ENCODE data around the gene SQSTM1. TPM values are rescaled to one million over a fixed set of nuclear protein-coding genes. Genes with fewer than 3 reads are reported as not detected.

The SQSTM1 gene
- total RNA-seq, 1 donor from 2014 or later, result 146 TPM

DNA sequence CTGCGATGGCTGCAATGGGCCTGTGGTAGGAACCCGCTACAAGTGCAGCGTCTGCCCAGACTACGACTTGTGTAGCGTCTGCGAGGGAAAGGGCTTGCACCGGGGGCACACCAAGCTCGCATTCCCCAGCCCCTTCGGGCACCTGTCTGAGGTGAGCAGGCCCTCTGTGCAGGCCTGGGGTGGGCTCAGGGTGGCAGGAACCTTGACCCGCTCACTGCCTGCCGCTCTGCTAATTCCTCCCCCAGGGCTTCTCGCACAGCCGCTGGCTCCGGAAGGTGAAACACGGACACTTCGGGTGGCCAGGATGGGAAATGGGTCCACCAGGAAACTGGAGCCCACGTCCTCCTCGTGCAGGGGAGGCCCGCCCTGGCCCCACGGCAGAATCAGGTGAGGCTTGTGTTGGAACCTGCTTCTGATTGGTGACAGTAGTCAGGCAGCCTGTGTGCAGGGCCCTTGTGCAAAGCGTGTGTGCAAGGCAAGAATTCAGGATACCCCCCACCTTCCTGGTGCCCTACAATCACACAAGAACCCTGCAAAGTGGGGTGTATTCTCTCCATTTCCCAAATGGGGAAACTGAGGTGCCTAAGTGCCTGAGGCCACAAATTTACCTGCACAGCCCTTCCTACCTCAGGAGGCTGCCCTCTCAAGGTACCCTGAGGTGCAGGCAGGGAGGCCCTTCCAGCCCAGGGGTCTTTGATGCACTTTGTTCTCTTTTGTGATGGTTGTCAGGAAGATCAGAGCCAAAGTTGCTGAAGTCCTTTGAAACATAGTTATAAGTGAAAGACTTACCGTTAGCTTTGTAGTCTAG is 3.4 kb downstream of the SQSTM1 start:
- no peak for DNase-seq (ENCODE audit: low spot score in 2 of 2, unreplicated experiment in 2 of 2)
- H3K36me3 Mint-ChIP-seq, result peaks cover 34% of the 10 kb centered on the region
- no peak for TF ChIP-seq CTCF (IDR thresholded peaks at IDR 0.05; ENCODE audit: unreplicated experiment)
- peaks cover under 1% of the 10 kb centered on the region for H3K9me3 Mint-ChIP-seq
- peaks cover 27% of the 10 kb centered on the region for H3K4me1 Mint-ChIP-seq
- H3K27me3 Mint-ChIP-seq (ENCODE audit: low read depth), result no peaks in the 10 kb centered on the region
- no peak overlapping the region for H3K27ac Mint-ChIP-seq
- no peak overlapping the region for H3K4me3 Mint-ChIP-seq

DNA sequence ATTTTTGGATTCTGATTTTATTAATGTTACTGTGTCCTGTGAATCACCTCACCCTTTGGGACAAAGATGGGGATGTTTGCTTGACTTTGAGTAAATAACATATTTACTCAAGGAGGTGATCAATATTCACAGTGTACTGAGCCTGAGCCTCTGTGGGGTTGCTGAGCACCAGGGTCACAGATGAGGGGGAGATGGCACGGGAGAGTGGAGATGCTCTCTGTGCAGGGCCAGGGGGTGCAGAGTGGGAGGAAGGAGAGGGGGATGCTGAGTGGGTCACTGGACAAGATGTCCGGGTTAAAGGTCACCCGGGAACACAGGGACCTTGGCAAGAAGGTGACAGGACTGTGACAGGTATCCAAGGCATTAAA is 4.0 kb downstream of the SQSTM1 start:
- H3K9me3 Mint-ChIP-seq, result peaks cover 6% of the 10 kb centered on the region
- H3K4me1 Mint-ChIP-seq, result peaks cover 22% of the 10 kb centered on the region
- no peaks in the 10 kb centered on the region for H3K27me3 Mint-ChIP-seq (ENCODE audit: low read depth)
- no peak overlapping the region for H3K27ac Mint-ChIP-seq
- no peak for DNase-seq (ENCODE audit: low spot score in 2 of 2, unreplicated experiment in 2 of 2)
- peaks cover 40% of the 10 kb centered on the region for H3K36me3 Mint-ChIP-seq
- no peak overlapping the region for H3K4me3 Mint-ChIP-seq
- TF ChIP-seq CTCF (IDR thresholded peaks at IDR 0.05; ENCODE audit: unreplicated experiment), result no peak

GRCh38 chr5:179825655-179826182 is 5.0 kb downstream of the SQSTM1 start:
- Mint-ChIP-seq H3K4me3 (no peak overlapping the region), H3K27me3 (ENCODE audit: low read depth) (no peaks in the 10 kb centered on the region), H3K36me3 (peaks cover 48% of the 10 kb centered on the region), H3K4me1 (peaks cover 16% of the 10 kb centered on the region), H3K9me3 (peaks cover 9% of the 10 kb centered on the region), H3K27ac (no peak overlapping the region)
- no peak for DNase-seq (ENCODE audit: low spot score in 2 of 2, unreplicated experiment in 2 of 2)
- TF ChIP-seq CTCF (IDR thresholded peaks at IDR 0.05; ENCODE audit: unreplicated experiment), result no peak

DNA sequence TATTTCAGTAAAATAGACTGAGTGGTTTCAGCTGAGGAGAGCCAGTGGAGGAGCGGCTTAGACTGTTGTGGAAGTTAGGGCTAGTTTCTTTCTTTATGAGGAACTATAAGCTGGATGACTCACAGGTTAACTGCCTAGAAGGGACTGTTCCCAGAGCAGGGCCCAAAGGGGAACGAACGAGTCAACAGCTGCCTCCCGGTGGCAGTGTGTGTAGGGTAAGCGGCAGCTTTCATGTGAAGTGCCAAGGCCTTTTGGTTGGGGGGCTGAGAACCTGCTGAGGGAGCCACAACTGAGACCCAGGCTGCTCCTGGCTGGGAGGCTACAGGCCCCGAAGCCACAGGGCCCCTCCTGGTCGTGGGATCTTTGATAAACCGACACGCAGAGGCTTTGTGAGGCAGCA is 7.0 kb downstream of the SQSTM1 start:
- peaks cover 9% of the 10 kb centered on the region for H3K9me3 Mint-ChIP-seq
- H3K27ac Mint-ChIP-seq, result no peak overlapping the region
- H3K4me3 Mint-ChIP-seq, result no peak overlapping the region
- TF ChIP-seq CTCF (IDR thresholded peaks at IDR 0.05; ENCODE audit: unreplicated experiment), result no peak
- H3K27me3 Mint-ChIP-seq (ENCODE audit: low read depth), result no peaks in the 10 kb centered on the region
- peaks cover 62% of the 10 kb centered on the region for H3K36me3 Mint-ChIP-seq
- peaks cover 7% of the 10 kb centered on the region for H3K4me1 Mint-ChIP-seq
- DNase-seq (ENCODE audit: low spot score in 2 of 2, unreplicated experiment in 2 of 2), result no peak

DNA sequence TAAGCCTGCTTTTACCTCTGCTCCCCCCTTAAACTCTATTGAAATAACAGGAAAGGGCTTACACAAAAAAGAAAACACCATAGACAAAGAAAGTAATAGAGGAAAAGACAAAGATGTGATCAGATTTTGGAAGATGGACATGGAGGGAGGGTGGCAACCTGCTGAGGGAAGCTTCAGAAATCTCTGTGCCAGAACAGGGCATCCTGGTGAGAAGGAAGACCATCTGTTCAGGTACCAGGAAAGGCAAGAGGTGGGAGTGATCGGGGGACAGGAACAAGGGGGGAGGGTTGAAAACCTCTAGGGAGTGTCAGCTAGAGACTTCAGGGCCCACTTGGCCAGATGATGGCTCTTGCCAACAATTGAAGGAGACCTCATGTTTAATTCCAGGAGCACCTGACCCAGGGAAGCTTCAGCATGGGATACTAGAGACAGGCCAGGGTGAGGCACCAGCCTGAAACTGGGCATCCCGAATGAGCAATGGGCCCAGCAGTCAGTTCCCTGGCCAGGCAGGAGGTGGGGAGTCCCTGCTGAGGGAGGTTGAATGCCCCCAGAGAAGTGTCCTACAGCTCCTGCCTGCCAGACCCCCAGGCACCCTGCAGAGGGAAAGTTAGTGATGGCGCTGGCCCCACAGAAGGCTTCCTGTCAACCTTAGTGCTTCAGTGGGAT is 8.2 kb downstream of the SQSTM1 start:
- Mint-ChIP-seq H3K4me1 (no peaks in the 10 kb centered on the region), H3K4me3 (no peak overlapping the region), H3K36me3 (peaks cover 74% of the 10 kb centered on the region), H3K27me3 (ENCODE audit: low read depth) (no peaks in the 10 kb centered on the region), H3K27ac (no peak overlapping the region), H3K9me3 (peaks cover 16% of the 10 kb centered on the region)
- no peak for DNase-seq (ENCODE audit: low spot score in 2 of 2, unreplicated experiment in 2 of 2)
- TF ChIP-seq CTCF (IDR thresholded peaks at IDR 0.05; ENCODE audit: unreplicated experiment), result no peak
